A673 (cell line): Measurements from ENCODE around the gene SBF2. TPM values are rescaled to one million over a fixed set of nuclear protein-coding genes. Genes with fewer than 3 reads are reported as not detected.

Experiments used
- BruUV-seq: library from RNA; stranded (reverse); fragments of 400-500 nt; replicated peaks from 2 replicates; lab custom pipeline; 2021; lab: Mats Ljungman, UMichigan
- CTCF ChIA-PET: fragments of 300-600 bp; sonication (Branson Sonifier 250); formaldehyde crosslinking; loops from one replicate; lab custom pipeline; 2022; ENCODE audit warnings: antibody characterized with exemption; lab: Charles Lee
- POLR2A ChIA-PET: fragments of 300-600 bp; sonication (Branson Sonifier 250); formaldehyde crosslinking; loops from one replicate; lab custom pipeline; 2022; ENCODE audit warnings: antibody characterized with exemption; ENCODE audit not compliant: low non-redundant PET; lab: Charles Lee
- DNase-seq: peaks from one replicate; pipeline ENCODE4 v3.0.0-alpha.2; 2015; ENCODE audit warnings: low spot score
- H3K27ac ChIP-seq: fragments of 200-600 bp; sonication (generic); 2 replicates; pipeline ENCODE4 v1.5.1; 2016; ENCODE audit warnings: mixed run types, low read depth, mild to moderate bottlenecking, mixed read lengths, antibody characterized with exemption, low read length; ENCODE audit not compliant: poor library complexity, severe bottlenecking
- H3K27me3 ChIP-seq: fragments of 200-600 bp; sonication (generic); replicated peaks from 2 replicates; pipeline ENCODE4 v1.6.1; 2017; ENCODE audit warnings: mixed run types, low read depth, mild to moderate bottlenecking, mixed read lengths, antibody characterized with exemption, low read length; ENCODE audit not compliant: insufficient read depth, poor library complexity
- H3K36me3 ChIP-seq: fragments of 200-600 bp; sonication (generic); 2 replicates; pipeline ENCODE4 v1.6.1; 2016; ENCODE audit warnings: mixed run types, mild to moderate bottlenecking, mixed read lengths, antibody characterized with exemption, low read length; ENCODE audit not compliant: insufficient read depth, poor library complexity, severe bottlenecking
- H3K4me1 ChIP-seq: fragments of 200-600 bp; sonication (generic); 2 replicates; pipeline ENCODE4 v1.6.1; 2017; ENCODE audit warnings: mixed run types, mild to moderate bottlenecking, mixed read lengths, antibody characterized with exemption, low read length; ENCODE audit not compliant: insufficient read depth, poor library complexity, severe bottlenecking
- H3K4me3 ChIP-seq: fragments of 200-600 bp; sonication (generic); 2 replicates; pipeline ENCODE4 v1.5.1; 2016; ENCODE audit warnings: low read depth, mixed run types, mild to moderate bottlenecking, mixed read lengths, low read length; ENCODE audit not compliant: poor library complexity, severe bottlenecking
- H3K9me3 ChIP-seq: fragments of 200-600 bp; sonication (generic); 2 replicates; pipeline ENCODE4 v1.6.1; 2016; ENCODE audit warnings: mixed run types, low read depth, mild to moderate bottlenecking, mixed read lengths, antibody characterized with exemption, low read length; ENCODE audit not compliant: poor library complexity, severe bottlenecking
- EZH2 ChIP-seq: fragments of 200-600 bp; sonication (generic); IDR thresholded peaks from 2 replicates; pipeline ENCODE4 v1.6.1; 2017; ENCODE audit warnings: borderline replicate concordance, low read depth, mild to moderate bottlenecking, mixed read lengths, antibody characterized with exemption, low read length; ENCODE audit not compliant: poor library complexity, severe bottlenecking
- intact Hi-C: fragments of 100-400 bp; cut with micrococcal nuclease; formaldehyde crosslinking; loops from one replicate; pipeline ENCODE4 v1.10.0; 2022; ENCODE audit not compliant: unreplicated experiment
- total RNA-seq: library from RNA; stranded (reverse); gene quantifications from 2 replicates; pipeline ENCODE4 v1.2.3, GENCODE V29; 2021
- TF ChIP-seq, protein P1 (sequence below): fragments of 300-800, 200-600 bp; sonication (generic); conservative IDR thresholded peaks from 2 replicates; pipeline ENCODE4 v1.5.1; 2017; ENCODE audit warnings: low read depth, mild to moderate bottlenecking, antibody characterized with exemption, low read length, moderate library complexity, mixed read lengths

Gene SBF2
- total RNA-seq, 1 experiment from 2014 or later: 31.8 TPM

DNA sequence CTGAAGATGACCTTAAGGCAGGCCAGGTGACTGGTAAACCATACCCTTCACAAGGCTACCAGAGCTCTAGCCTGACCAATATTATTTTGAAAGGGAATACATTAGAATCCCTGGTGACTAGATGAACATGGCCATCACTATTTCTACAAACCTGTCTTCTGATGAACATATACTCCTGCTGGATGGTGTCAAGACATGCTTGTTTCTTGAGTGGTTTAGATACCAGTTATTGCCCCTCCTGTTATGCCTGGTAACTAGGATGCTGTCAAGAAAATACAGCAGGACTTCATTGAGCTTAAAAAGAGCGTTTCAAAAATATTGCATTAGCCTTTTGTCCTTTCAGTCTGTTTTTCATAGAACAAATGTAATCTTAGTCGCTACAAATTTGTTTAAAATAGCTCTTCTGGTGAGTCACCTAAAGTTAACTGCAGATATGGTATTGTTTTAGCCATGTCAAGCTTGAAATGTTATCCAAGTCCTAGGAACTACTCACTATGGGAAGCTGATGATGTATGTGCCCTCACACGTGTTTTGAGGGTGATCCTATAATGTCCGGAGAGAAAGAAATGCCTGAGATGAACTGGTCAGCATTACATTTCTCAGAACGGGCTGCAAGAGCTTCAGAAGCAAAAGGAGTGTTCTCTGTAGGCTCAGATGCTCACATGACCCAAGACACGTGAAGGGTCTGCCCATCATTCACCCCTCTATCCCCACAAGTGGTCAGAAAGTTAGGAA is 31.4 kb upstream of the SBF2 start:
- ChIA-PET CTCF (interaction anchor here (1.1 kb wide), 1 partner anchor 41 kb away, joined by 4 read pairs; no protein-coding TSS in a partner anchor), POLR2A (no interaction called here)
- Histone ChIP-seq H3K4me1 (peaks cover 12% of the 10 kb centered on the region), H3K9me3 (no peaks in the 10 kb centered on the region), H3K27me3 (no peaks in the 10 kb centered on the region), H3K36me3 (no peaks in the 10 kb centered on the region), H3K27ac (no peak overlapping the region), H3K4me3 (no peak overlapping the region)
- no TSS peak for BruUV-seq
- DNase-seq: no peak
- intact Hi-C loops: no loop called here
- no peak for TF ChIP-seq EZH2
- TF ChIP-seq, protein P1, sequence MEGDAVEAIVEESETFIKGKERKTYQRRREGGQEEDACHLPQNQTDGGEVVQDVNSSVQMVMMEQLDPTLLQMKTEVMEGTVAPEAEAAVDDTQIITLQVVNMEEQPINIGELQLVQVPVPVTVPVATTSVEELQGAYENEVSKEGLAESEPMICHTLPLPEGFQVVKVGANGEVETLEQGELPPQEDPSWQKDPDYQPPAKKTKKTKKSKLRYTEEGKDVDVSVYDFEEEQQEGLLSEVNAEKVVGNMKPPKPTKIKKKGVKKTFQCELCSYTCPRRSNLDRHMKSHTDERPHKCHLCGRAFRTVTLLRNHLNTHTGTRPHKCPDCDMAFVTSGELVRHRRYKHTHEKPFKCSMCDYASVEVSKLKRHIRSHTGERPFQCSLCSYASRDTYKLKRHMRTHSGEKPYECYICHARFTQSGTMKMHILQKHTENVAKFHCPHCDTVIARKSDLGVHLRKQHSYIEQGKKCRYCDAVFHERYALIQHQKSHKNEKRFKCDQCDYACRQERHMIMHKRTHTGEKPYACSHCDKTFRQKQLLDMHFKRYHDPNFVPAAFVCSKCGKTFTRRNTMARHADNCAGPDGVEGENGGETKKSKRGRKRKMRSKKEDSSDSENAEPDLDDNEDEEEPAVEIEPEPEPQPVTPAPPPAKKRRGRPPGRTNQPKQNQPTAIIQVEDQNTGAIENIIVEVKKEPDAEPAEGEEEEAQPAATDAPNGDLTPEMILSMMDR: no peak

DNA sequence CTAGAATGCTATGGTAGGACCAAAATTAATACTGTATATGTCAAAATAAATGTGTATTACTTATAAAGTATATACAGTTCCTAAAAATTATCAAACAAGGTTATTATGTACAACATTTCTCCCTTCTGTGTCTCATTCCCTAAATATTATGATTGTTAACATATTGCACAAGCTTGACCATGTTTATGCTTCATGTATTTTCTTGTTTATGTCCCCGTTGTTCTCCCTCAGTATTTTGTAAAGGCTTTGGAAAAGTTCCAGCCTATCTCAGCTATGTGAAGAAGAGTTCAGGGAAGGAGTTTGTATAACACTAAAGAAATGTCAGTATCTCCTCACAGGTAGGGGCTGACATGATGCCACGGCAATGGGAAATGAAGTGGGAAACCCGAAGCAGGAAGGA is 30.5 kb upstream of the SBF2 start:
- TF ChIP-seq EZH2: no peak
- TF ChIP-seq, protein P1: no peak
- Histone ChIP-seq H3K9me3 (no peaks in the 10 kb centered on the region), H3K27me3 (no peaks in the 10 kb centered on the region), H3K4me1 (peaks cover 12% of the 10 kb centered on the region), H3K27ac (no peak overlapping the region), H3K4me3 (no peak overlapping the region), H3K36me3 (no peaks in the 10 kb centered on the region)
- intact Hi-C loops: loop anchor here (5.0 kb wide), 1 partner anchor 413 kb away; no protein-coding TSS in a partner anchor
- BruUV-seq: no TSS peak
- DNase-seq: no peak
- CTCF ChIA-PET: interaction anchor here (0.6 kb wide), 1 partner anchor 66 kb away, joined by 9 read pairs; no protein-coding TSS in a partner anchor
- POLR2A ChIA-PET: interaction anchor here (0.5 kb wide), 1 partner anchor 70 kb away, joined by 5 read pairs; no protein-coding TSS in a partner anchor

DNA sequence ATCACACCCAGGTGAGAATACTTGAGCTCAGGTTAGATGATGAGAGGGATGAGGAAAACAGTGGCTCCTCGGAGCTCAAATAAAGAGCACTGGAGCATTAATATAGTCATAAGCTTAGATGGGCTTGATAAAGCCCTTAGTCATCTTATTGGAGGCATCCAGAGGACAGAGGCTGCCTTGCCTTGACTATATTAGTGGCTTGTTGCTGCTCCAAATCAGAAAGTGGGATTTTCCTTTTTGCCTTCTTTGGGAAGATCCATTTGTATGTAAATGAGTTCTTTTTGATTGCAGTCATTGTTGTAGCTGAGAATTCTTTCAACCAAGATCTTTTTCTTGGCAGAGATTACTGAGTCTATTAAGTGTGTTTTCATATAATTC is 29.8 kb upstream of the SBF2 start:
- no peak overlapping the region for H3K4me3 ChIP-seq
- H3K27ac ChIP-seq: no peak overlapping the region
- BruUV-seq: no TSS peak
- H3K4me1 ChIP-seq: peaks cover 12% of the 10 kb centered on the region
- no peaks in the 10 kb centered on the region for H3K27me3 ChIP-seq
- intact Hi-C loops: loop anchor here (2.0 to 5.0 kb wide), 2 partner anchors 414 to 565 kb away; no protein-coding TSS in a partner anchor
- CTCF ChIA-PET: interaction anchor here (1.2 kb wide), 1 partner anchor 43 kb away, joined by 3 read pairs; no protein-coding TSS in a partner anchor
- no peak for DNase-seq
- no peaks in the 10 kb centered on the region for H3K9me3 ChIP-seq
- POLR2A ChIA-PET: no interaction called here
- no peaks in the 10 kb centered on the region for H3K36me3 ChIP-seq
- TF ChIP-seq, protein P1: no peak
- TF ChIP-seq EZH2: no peak
